HEK293 (cell line): ENCODE measurements around the gene CLTCL1.

Source experiments
- CTCF ChIP-seq: fragments of 450-650 bp; formaldehyde crosslinking; IDR thresholded peaks from 2 replicates; pipeline ENCODE4 v1.5.1; 2016; ENCODE audit warnings: missing biosample characterization, missing genetic modification characterization
- GLIS2 ChIP-seq: fragments of 450-650 bp; formaldehyde crosslinking; IDR thresholded peaks from 2 replicates; pipeline ENCODE4 v1.5.1; 2016; ENCODE audit warnings: missing biosample characterization, missing genetic modification characterization
- ZBTB1 ChIP-seq: fragments of 450-650 bp; formaldehyde crosslinking; IDR thresholded peaks from 2 replicates; pipeline ENCODE4 v1.5.1; 2016; ENCODE audit warnings: missing biosample characterization, missing genetic modification characterization
- ZNF114 ChIP-seq: fragments of 450-650 bp; formaldehyde crosslinking; IDR thresholded peaks from 2 replicates; pipeline ENCODE4 v1.5.0; 2017; ENCODE audit warnings: missing biosample characterization, missing genetic modification characterization
- ZNF335 ChIP-seq: fragments of 450-650 bp; formaldehyde crosslinking; conservative IDR thresholded peaks from 2 replicates; pipeline ENCODE4 v1.5.1; 2016; ENCODE audit warnings: missing biosample characterization, missing genetic modification characterization
- ZNF488 ChIP-seq: fragments of 450-650 bp; formaldehyde crosslinking; IDR thresholded peaks from 2 replicates; pipeline ENCODE4 v1.5.1; 2016; ENCODE audit warnings: missing biosample characterization, missing genetic modification characterization
- ZNF677 ChIP-seq: fragments of 450-650 bp; IDR thresholded peaks from 2 replicates; pipeline ENCODE4 v1.5.0; 2018; ENCODE audit warnings: missing biosample characterization, mild to moderate bottlenecking, missing genetic modification characterization, moderate library complexity

- no peak for TF ChIP-seq GLIS2 (tag by site-specific recombination)
- no peak for TF ChIP-seq ZNF488 (tag by site-specific recombination)
- TF ChIP-seq CTCF (tag by site-specific recombination), result no peak
- no peak for TF ChIP-seq ZBTB1
- TF ChIP-seq ZNF677 (tag by site-specific recombination), result no peak
- peak; percentile 50 for TF ChIP-seq ZNF335
- TF ChIP-seq ZNF114 (tag by site-specific recombination), result no peak
Observed at GRCh38 chr22:19149047-19149883, 142.3 kb downstream of the CLTCL1 start.
